GM23338 (cell line): Measurements from ENCODE around the gene MFAP3.

ENCODE experiments used
- CREB1 ChIP-seq: fragments of 250-450 bp; sonication (Bioruptor Pico); IDR thresholded peaks from 2 replicates; pipeline ENCODE4 v1.5.0; 2020; ENCODE audit warnings: low read depth, mild to moderate bottlenecking, moderate library complexity
- CTCF ChIP-seq, 2 experiments: fragments of 200-600 bp in 1 of 2; sonication (generic) in 1 of 2; conservative IDR thresholded peaks; 2 replicates each; pipeline versions ENCODE4 v1.5.1 to v1.6.1; 2016 to 2017; ENCODE audit warnings: antibody characterized with exemption in 2 of 2, low read depth in 2 of 2, mild to moderate bottlenecking in 2 of 2, moderate library complexity in 1 of 2
- EZH2 ChIP-seq: fragments of 200-600 bp; sonication (generic); IDR thresholded peaks from one replicate; pipeline ENCODE4 v1.8.0; 2017; ENCODE audit warnings: antibody characterized with exemption, mild to moderate bottlenecking, low read depth; ENCODE audit not compliant: unreplicated experiment
- EZH2phosphoT487 ChIP-seq: fragments of 200-600 bp; sonication (generic); IDR thresholded peaks from one replicate; pipeline ENCODE4 v1.8.1; 2018; ENCODE audit warnings: antibody characterized with exemption; ENCODE audit not compliant: unreplicated experiment
- NANOG ChIP-seq: IDR thresholded peaks from 2 replicates; pipeline ENCODE4 v1.6.1; 2016; ENCODE audit warnings: antibody characterized with exemption, borderline replicate concordance
- POLR2AphosphoS5 ChIP-seq: IDR thresholded peaks from 2 replicates; pipeline ENCODE4 v1.6.1; 2016; ENCODE audit warnings: antibody characterized with exemption, low read depth
- REST ChIP-seq: IDR thresholded peaks from one replicate; pipeline ENCODE4 v1.6.1; 2018; ENCODE audit warnings: antibody characterized with exemption; ENCODE audit not compliant: unreplicated experiment
- ZNF114 ChIP-seq: fragments of 250-450 bp; sonication (Bioruptor Pico); IDR thresholded peaks from 2 replicates; pipeline ENCODE4 v1.5.0; 2020; ENCODE audit warnings: mild to moderate bottlenecking, moderate library complexity
- ZNF331 ChIP-seq: fragments of 250-450 bp; sonication (Bioruptor Pico); IDR thresholded peaks from 2 replicates; pipeline ENCODE4 v1.5.0; 2020; ENCODE audit warnings: low read depth, mild to moderate bottlenecking, moderate library complexity

DNA sequence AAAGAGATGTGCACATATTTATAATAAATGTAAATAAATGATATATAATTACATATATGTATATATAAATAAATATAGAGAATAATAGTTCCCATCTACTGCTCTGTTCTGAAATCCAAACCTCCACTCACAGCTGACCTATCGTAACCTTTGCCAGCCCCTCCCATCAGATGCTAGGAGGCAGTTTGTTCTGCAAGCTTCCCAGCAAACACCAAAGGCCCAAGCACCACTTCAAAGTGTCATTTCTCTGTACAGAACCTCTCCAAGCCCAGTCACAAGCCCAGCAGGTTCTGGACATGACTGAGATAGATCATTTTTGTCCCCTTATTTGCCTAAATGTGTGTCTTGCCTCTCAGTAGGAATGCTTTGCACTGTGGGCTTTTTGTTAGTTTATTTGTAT, 62.4 kb downstream of the MFAP3 start:
- TF ChIP-seq CTCF (conservative IDR thresholded peaks at IDR 0.05; ENCODE audit: low read depth in 2 of 2) = no peak
- no peak for TF ChIP-seq CREB1 (CRISPR knock-in tag)
- no peak for TF ChIP-seq POLR2AphosphoS5
- TF ChIP-seq EZH2phosphoT487 = no peak
- TF ChIP-seq EZH2 = no peak
- no peak for TF ChIP-seq REST
- TF ChIP-seq ZNF114 (CRISPR knock-in tag) = no peak
- no peak for TF ChIP-seq ZNF331 (CRISPR knock-in tag)
- TF ChIP-seq NANOG = no peak
